HCT116 (cell line): ENCODE measurements around the gene CENPP. TPM values are rescaled to one million over a fixed set of nuclear protein-coding genes. Genes with fewer than 3 reads are reported as not detected.

Source experiments
- ATAC-seq: fragments of 200-7000 bp; cut with Tn5 transposase; 2 replicates; pipeline ENCODE4 v1.9.1; 2020; ENCODE audit warnings: mild to moderate bottlenecking, moderate library complexity
- BruUV-seq: library from RNA; stranded (reverse); fragments of 400-500 nt; replicated peaks from 2 replicates; lab custom pipeline; 2021; lab: Mats Ljungman, UMichigan
- CTCF ChIA-PET: fragments of 300-600 bp; sonication (Branson Sonifier 250); formaldehyde crosslinking; loops from one replicate; lab custom pipeline; 2021; ENCODE audit warnings: antibody characterized with exemption; lab: Charles Lee
- POLR2A ChIA-PET: fragments of 300-600, 350-600 bp; sonication (Branson Sonifier 250); formaldehyde crosslinking; loops from one replicate; lab custom pipeline; 2021; ENCODE audit warnings: antibody characterized with exemption; lab: Charles Lee
- RAD21 ChIA-PET, 2 experiments: fragments of 300-600 bp; sonication (Branson Sonifier 250); formaldehyde crosslinking; loops; one replicate each; lab custom pipeline; 2023; ENCODE audit warnings: low total read pairs in 2 of 2; ENCODE audit not compliant: uncharacterized antibody in 2 of 2, unreplicated experiment in 2 of 2, low non-redundant PET in 1 of 2; lab: Charles Lee
- DNase-seq: peaks from one replicate; pipeline ENCODE4 v3.0.0-alpha.2; 2010; ENCODE audit warnings: low read depth, low spot score
- H2AFZ ChIP-seq: fragments of 200-600 bp; shearing (Covaris generic), sonication (generic); 2 replicates; pipeline ENCODE4 v1.6.1; 2017; ENCODE audit warnings: low read depth, mixed run types, mixed read lengths, antibody characterized with exemption, low read length; ENCODE audit not compliant: poor library complexity, severe bottlenecking
- H3K27ac ChIP-seq: 2 replicates; pipeline ENCODE4 v1.5.1; 2012; ENCODE audit warnings: low read depth, low read length
- H3K27me3 ChIP-seq: fragments of 200-600 bp; sonication (generic); 2 replicates; pipeline ENCODE4 v1.6.1; 2016; ENCODE audit warnings: mixed run types, low read length, mixed read lengths; ENCODE audit not compliant: insufficient read depth
- H3K36me3 ChIP-seq, 2 experiments: fragments of 200-500 bp in 1 of 2; fragments of 200-600 bp in 1 of 2; sonication (Bioruptor generic) in 1 of 2; sonication (generic) in 1 of 2; 2 replicates each; pipeline versions ENCODE4 v1.5.1 to v1.6.1; 2014 to 2016; ENCODE audit warnings: low read length in 2 of 2, inconsistent platforms in 1 of 2, mixed read lengths in 1 of 2, mixed run types in 1 of 2; ENCODE audit not compliant: insufficient read depth in 2 of 2, control insufficient read depth in 1 of 2
- H3K4me1 ChIP-seq, 2 experiments: fragments of 200-600 bp in 1 of 2; sonication (generic) in 1 of 2; 2 replicates each; pipeline versions ENCODE4 v1.5.1 to v1.6.1; 2012 to 2017; ENCODE audit warnings: low read length in 2 of 2, inconsistent platforms in 1 of 2, mild to moderate bottlenecking in 1 of 2, mixed read lengths in 1 of 2, mixed run types in 1 of 2, moderate library complexity in 1 of 2; ENCODE audit not compliant: insufficient read depth in 2 of 2, control insufficient read depth in 1 of 2
- H3K4me2 ChIP-seq: fragments of 200-600 bp; sonication (generic); 2 replicates; pipeline ENCODE4 v1.6.1; 2017; ENCODE audit warnings: mixed run types, low read length, mixed read lengths
- H3K4me3 ChIP-seq, 2 experiments: fragments of 200-600 bp in 1 of 2; sonication (generic) in 1 of 2; replicated peaks in 1 of 2; 2 replicates each; pipeline ENCODE4 v1.5.1; 2011 to 2016; ENCODE audit warnings: low read length in 2 of 2, control low read depth in 1 of 2, low read depth in 1 of 2, mild to moderate bottlenecking in 1 of 2, mixed read lengths in 1 of 2, mixed run types in 1 of 2
- H3K79me2 ChIP-seq: fragments of 200-600 bp; sonication (generic); 2 replicates; pipeline ENCODE4 v1.6.1; 2017; ENCODE audit warnings: mild to moderate bottlenecking, mixed run types, low read length, moderate library complexity, mixed read lengths; ENCODE audit not compliant: insufficient read depth
- H3K9ac ChIP-seq: fragments of 200-600 bp; sonication (generic); 2 replicates; pipeline ENCODE4 v1.6.1; 2016; ENCODE audit warnings: low read length, mixed read lengths
- H3K9me2 ChIP-seq: fragments of 200-600 bp; sonication (generic), shearing (Covaris generic); 2 replicates; pipeline ENCODE4 v1.6.1; 2017; ENCODE audit warnings: mixed run types, mild to moderate bottlenecking, moderate library complexity; ENCODE audit not compliant: insufficient read depth
- H3K9me3 ChIP-seq, 2 experiments: fragments of 200-500 bp in 1 of 2; fragments of 200-600 bp in 1 of 2; sonication (Bioruptor generic) in 1 of 2; sonication (generic) in 1 of 2; 2 replicates each; pipeline ENCODE4 v1.6.1; 2014 to 2017; ENCODE audit warnings: low read length in 2 of 2, mixed read lengths in 2 of 2, inconsistent platforms in 1 of 2, low read depth in 1 of 2, mild to moderate bottlenecking in 1 of 2, mixed run types in 1 of 2, moderate library complexity in 1 of 2; ENCODE audit not compliant: control insufficient read depth in 1 of 2, insufficient read depth in 1 of 2
- H4K20me1 ChIP-seq: fragments of 200-600 bp; sonication (generic), shearing (Covaris generic); 2 replicates; pipeline ENCODE4 v1.6.1; 2017; ENCODE audit warnings: mixed run types, mild to moderate bottlenecking, moderate library complexity; ENCODE audit not compliant: insufficient read depth
- CBX3 ChIP-seq: IDR thresholded peaks from 2 replicates; pipeline ENCODE4 v1.6.1; 2012; ENCODE audit warnings: low read depth
- EGR1 ChIP-seq: IDR thresholded peaks from 2 replicates; pipeline ENCODE4 v1.6.1; 2012; ENCODE audit warnings: low read depth
- ELF1 ChIP-seq: IDR thresholded peaks from 2 replicates; pipeline ENCODE4 v1.6.1; 2012; ENCODE audit warnings: low read depth, borderline replicate concordance
- EZH2 ChIP-seq: fragments of 200-600 bp; sonication (generic); IDR thresholded peaks from 2 replicates; pipeline ENCODE4 v1.6.1; 2017; ENCODE audit warnings: antibody characterized with exemption, mixed run types
- EZH2phosphoT487 ChIP-seq: fragments of 200-600 bp; IDR thresholded peaks from 2 replicates; pipeline ENCODE4 v1.6.1; 2018; ENCODE audit warnings: antibody characterized with exemption, borderline replicate concordance
- FOSL1 ChIP-seq: IDR thresholded peaks from 2 replicates; pipeline ENCODE4 v1.6.1; 2012; ENCODE audit warnings: low read depth
- JUND ChIP-seq: IDR thresholded peaks from 2 replicates; pipeline ENCODE4 v1.6.1; 2012
- MAX ChIP-seq: IDR thresholded peaks from 2 replicates; pipeline ENCODE4 v1.6.1; 2012
- POLR2AphosphoS5 ChIP-seq: IDR thresholded peaks from 2 replicates; pipeline ENCODE4 v1.6.1; 2011; ENCODE audit warnings: mild to moderate bottlenecking, low read depth, low read length, moderate library complexity
- RAD21 ChIP-seq: IDR thresholded peaks from 2 replicates; pipeline ENCODE4 v1.6.1; 2012; ENCODE audit warnings: low read depth, mild to moderate bottlenecking
- SIN3A ChIP-seq: IDR thresholded peaks from 2 replicates; pipeline ENCODE4 v1.6.1; 2012; ENCODE audit warnings: low read depth
- SRF ChIP-seq: IDR thresholded peaks from 2 replicates; pipeline ENCODE4 v1.6.1; 2012; ENCODE audit warnings: low read depth
- TCF7L2 ChIP-seq: IDR thresholded peaks from 2 replicates; pipeline ENCODE4 v1.7.0; 2011; ENCODE audit warnings: borderline replicate concordance, inconsistent platforms; ENCODE audit not compliant: insufficient read depth, insufficient read length; ENCODE audit errors: extremely low read depth
- YY1 ChIP-seq: IDR thresholded peaks from 2 replicates; pipeline ENCODE4 v1.6.1; 2011; ENCODE audit warnings: low read length, low read depth, moderate library complexity, mild to moderate bottlenecking; ENCODE audit not compliant: insufficient replicate concordance; ENCODE audit errors: extremely low read depth
- ZBTB33 ChIP-seq: IDR thresholded peaks from 2 replicates; pipeline ENCODE4 v1.6.1; 2011; ENCODE audit warnings: mild to moderate bottlenecking, low read length, moderate library complexity; ENCODE audit not compliant: insufficient replicate concordance; ENCODE audit errors: extremely low read depth
- ZNF274 ChIP-seq: fragments of 200-500 bp; sonication (Bioruptor generic); IDR thresholded peaks from 2 replicates; pipeline ENCODE4 v1.6.1; 2014; ENCODE audit warnings: mild to moderate bottlenecking, low read depth, low read length, inconsistent platforms
- intact Hi-C: fragments of 100-400 bp; cut with micrococcal nuclease; formaldehyde crosslinking; loops from 2 replicates; pipeline ENCODE4 v1.10.0; 2022
- total RNA-seq: library from RNA; stranded (reverse); gene quantifications from one replicate; pipeline ENCODE4 v1.2.1, GENCODE V29; 2021; ENCODE audit not compliant: unreplicated experiment
- TF ChIP-seq, protein P1 (sequence below), 3 experiments: fragments of 200-600 bp in 1 of 3; sonication (generic) in 1 of 3; IDR thresholded peaks in 2 of 3; conservative IDR thresholded peaks in 1 of 3; 2 replicates each; pipeline ENCODE4 v1.5.1; 2012 to 2017; ENCODE audit warnings: low read depth in 2 of 3, low read length in 2 of 3, antibody characterized with exemption in 1 of 3, borderline replicate concordance in 1 of 3, control low read depth in 1 of 3, mild to moderate bottlenecking in 1 of 3, mixed read lengths in 1 of 3, mixed run types in 1 of 3, moderate library complexity in 1 of 3; ENCODE audit not compliant: insufficient read depth in 1 of 3

The CENPP gene
- total RNA-seq, 1 experiment from 2014 or later, result 7.0 TPM

GRCh38 chr9:92426501-92427145, 100.9 kb downstream of the CENPP start:
- CTCF ChIA-PET, result interaction anchor here (1.1 kb wide), 1 partner anchor 12 kb away, joined by 3 read pairs; no protein-coding TSS in a partner anchor
- H3K4me3 ChIP-seq, result no peak overlapping the region
- no peaks in the 10 kb centered on the region for H3K79me2 ChIP-seq
- POLR2A ChIA-PET, result no interaction called here
- ATAC-seq, result no peak
- H3K4me1 ChIP-seq, result no peaks in the 10 kb centered on the region
- no peak overlapping the region for H3K4me2 ChIP-seq
- no peaks in the 10 kb centered on the region for H3K27me3 ChIP-seq
- no peak overlapping the region for H2AFZ ChIP-seq
- RAD21 ChIA-PET, result no interaction called here
- H3K27ac ChIP-seq, result no peak overlapping the region
- no peak overlapping the region for H3K9ac ChIP-seq
- H3K36me3 ChIP-seq, result no peaks in the 10 kb centered on the region
- no TSS peak for BruUV-seq
- H3K9me2 ChIP-seq, result no peaks in the 10 kb centered on the region
- no peaks in the 10 kb centered on the region for H4K20me1 ChIP-seq
- TF ChIP-seq POLR2AphosphoS5 (no peak), EZH2 (no peak), SIN3A (no peak), CBX3 (no peak), ZBTB33 (no peak), EGR1 (no peak), MAX (no peak), EZH2phosphoT487 (no peak), TCF7L2 (no peak), RAD21 (no peak), FOSL1 (no peak), YY1 (no peak), ELF1 (no peak), ZNF274 (no peak), JUND (no peak), SRF (no peak)
- TF ChIP-seq, protein P1, sequence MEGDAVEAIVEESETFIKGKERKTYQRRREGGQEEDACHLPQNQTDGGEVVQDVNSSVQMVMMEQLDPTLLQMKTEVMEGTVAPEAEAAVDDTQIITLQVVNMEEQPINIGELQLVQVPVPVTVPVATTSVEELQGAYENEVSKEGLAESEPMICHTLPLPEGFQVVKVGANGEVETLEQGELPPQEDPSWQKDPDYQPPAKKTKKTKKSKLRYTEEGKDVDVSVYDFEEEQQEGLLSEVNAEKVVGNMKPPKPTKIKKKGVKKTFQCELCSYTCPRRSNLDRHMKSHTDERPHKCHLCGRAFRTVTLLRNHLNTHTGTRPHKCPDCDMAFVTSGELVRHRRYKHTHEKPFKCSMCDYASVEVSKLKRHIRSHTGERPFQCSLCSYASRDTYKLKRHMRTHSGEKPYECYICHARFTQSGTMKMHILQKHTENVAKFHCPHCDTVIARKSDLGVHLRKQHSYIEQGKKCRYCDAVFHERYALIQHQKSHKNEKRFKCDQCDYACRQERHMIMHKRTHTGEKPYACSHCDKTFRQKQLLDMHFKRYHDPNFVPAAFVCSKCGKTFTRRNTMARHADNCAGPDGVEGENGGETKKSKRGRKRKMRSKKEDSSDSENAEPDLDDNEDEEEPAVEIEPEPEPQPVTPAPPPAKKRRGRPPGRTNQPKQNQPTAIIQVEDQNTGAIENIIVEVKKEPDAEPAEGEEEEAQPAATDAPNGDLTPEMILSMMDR (IDR thresholded peaks at IDR 0.05 in 2 of 3, conservative IDR thresholded peaks at IDR 0.05 in 1 of 3; ENCODE audit: borderline replicate concordance in 1 of 3, insufficient read depth in 1 of 3, low read depth in 2 of 3, low read length in 2 of 3), result no peak
- TF ChIP-seq, all 23 proteins: peak for 0
- intact Hi-C loops, result no loop called here
- H3K9me3 ChIP-seq, result no peaks in the 10 kb centered on the region
- DNase-seq, result no peak
